DND-41 (cell line): Measurements from ENCODE around the gene FARP1.

Experiments
- EZH2 ChIP-seq: IDR thresholded peaks from 3 replicates; pipeline ENCODE4 v1.6.1; 2012; ENCODE audit warnings: borderline replicate concordance, low read depth, mild to moderate bottlenecking, moderate library complexity, low read length, inconsistent platforms; ENCODE audit not compliant: severe bottlenecking
- TF ChIP-seq, protein P1 (sequence below): IDR thresholded peaks from 2 replicates; pipeline ENCODE4 v1.5.1; 2012; ENCODE audit warnings: borderline replicate concordance, low read length, moderate library complexity, mild to moderate bottlenecking; ENCODE audit not compliant: poor library complexity, severe bottlenecking; ENCODE audit errors: extremely low read depth

DNA sequence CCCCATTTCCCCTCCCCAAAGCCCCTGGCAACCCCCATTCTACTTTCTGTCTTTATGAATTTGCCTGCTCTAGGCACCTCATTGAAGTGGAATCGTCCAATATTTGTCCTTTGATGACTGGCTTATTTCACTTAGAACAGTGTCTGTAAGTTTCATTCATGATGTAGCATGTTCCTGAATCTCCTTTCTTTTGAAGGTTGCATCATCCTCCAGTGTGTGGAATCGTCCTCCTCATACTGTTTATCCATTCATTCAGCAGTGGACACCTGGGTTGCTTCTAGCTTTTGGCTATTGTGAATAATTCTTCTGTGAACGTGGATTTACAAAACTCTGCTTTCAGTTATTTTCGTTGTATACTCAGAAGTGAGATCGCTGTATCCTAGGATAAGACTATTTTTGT is 195.4 kb downstream of the FARP1 start:
- TF ChIP-seq, protein P1, sequence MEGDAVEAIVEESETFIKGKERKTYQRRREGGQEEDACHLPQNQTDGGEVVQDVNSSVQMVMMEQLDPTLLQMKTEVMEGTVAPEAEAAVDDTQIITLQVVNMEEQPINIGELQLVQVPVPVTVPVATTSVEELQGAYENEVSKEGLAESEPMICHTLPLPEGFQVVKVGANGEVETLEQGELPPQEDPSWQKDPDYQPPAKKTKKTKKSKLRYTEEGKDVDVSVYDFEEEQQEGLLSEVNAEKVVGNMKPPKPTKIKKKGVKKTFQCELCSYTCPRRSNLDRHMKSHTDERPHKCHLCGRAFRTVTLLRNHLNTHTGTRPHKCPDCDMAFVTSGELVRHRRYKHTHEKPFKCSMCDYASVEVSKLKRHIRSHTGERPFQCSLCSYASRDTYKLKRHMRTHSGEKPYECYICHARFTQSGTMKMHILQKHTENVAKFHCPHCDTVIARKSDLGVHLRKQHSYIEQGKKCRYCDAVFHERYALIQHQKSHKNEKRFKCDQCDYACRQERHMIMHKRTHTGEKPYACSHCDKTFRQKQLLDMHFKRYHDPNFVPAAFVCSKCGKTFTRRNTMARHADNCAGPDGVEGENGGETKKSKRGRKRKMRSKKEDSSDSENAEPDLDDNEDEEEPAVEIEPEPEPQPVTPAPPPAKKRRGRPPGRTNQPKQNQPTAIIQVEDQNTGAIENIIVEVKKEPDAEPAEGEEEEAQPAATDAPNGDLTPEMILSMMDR = no peak
- no peak for TF ChIP-seq EZH2
